Fibroblast of skin of right quadriceps (primary cell): ENCODE results near the gene ZNF26.

Experiments
- DNase-seq: peaks from one replicate; pipeline ENCODE4 v3.0.0-alpha.2; 2013

The ZNF26 gene

GRCh38 chr12:133063556-133063955, 77.4 kb downstream of the ZNF26 start:
- DNase-seq, result no peak

GRCh38 chr12:133073836-133074235, 87.7 kb downstream of the ZNF26 start:
- no peak for DNase-seq
